Measurements from ENCODE around the gene NUDT4B. TPM values are rescaled to one million over a fixed set of nuclear protein-coding genes. Genes with fewer than 3 reads are reported as not detected.
"Not testable (repeated sequence)": the region's sequence is repeated elsewhere in the genome, so short reads cannot be mapped to it uniquely, and the experiment has no call there.

The NUDT4B gene
- total and polyA plus RNA-seq, 2 donors, result 3.7 to 4.4 TPM

GRCh38 chr1:148724872-148725271, 23.7 kb upstream of the NUDT4B start:
- WGBS, result no CpG with 5 or more reads among the region's 3 CpGs
- H3K27ac ChIP-seq (ENCODE audit: low read depth); DNase-seq (ENCODE audit: extremely low spot score); H3K4me1 ChIP-seq (ENCODE audit: insufficient read depth); H3K4me3 ChIP-seq (ENCODE audit: low read depth, low read length); H3K36me3 ChIP-seq (ENCODE audit: insufficient read depth): not testable (repeated sequence)

GRCh38 chr1:148727862-148728261, 20.7 kb upstream of the NUDT4B start:
- DNase-seq (ENCODE audit: extremely low spot score); H3K27ac ChIP-seq (ENCODE audit: low read depth); H3K4me1 ChIP-seq (ENCODE audit: insufficient read depth); H3K36me3 ChIP-seq (ENCODE audit: insufficient read depth); H3K4me3 ChIP-seq (ENCODE audit: low read depth, low read length): not testable (repeated sequence)
- WGBS, result no CpG with 5 or more reads among the region's 2 CpGs

DNA sequence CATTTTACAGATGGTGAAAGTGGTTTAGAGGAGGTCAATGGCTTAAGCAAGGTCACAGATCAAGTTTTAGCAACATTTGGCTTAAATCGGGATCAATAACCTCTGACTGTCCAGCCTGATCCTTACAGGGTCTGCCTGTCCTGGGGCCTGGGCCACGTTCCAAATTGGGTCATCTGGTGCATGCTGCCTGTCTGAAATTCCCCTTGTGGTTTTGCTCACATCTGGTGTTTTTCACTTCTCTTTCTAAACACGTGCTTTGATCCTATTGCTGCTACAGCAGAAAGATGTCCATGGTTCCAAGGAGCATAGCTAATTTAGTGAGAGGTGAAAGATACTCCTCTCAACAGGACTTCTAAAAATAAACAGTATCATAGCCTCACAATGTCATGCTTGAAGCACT, 19.4 kb upstream of the NUDT4B start:
- not testable (repeated sequence) for H3K4me3 ChIP-seq (ENCODE audit: low read depth, low read length)

GRCh38 chr1:148729541-148729940, 19.0 kb upstream of the NUDT4B start:
- not testable (repeated sequence) for DNase-seq (ENCODE audit: extremely low spot score); H3K27ac ChIP-seq (ENCODE audit: low read depth); H3K4me1 ChIP-seq (ENCODE audit: insufficient read depth); H3K4me3 ChIP-seq (ENCODE audit: low read depth, low read length); H3K36me3 ChIP-seq (ENCODE audit: insufficient read depth)
- WGBS, result no CpG with 5 or more reads among the region's 2 CpGs

More for the DNA sequence above, 19.4 kb upstream of the NUDT4B start:
- H3K4me1 ChIP-seq (ENCODE audit: insufficient read depth); H3K27ac ChIP-seq (ENCODE audit: low read depth); H3K36me3 ChIP-seq (ENCODE audit: insufficient read depth); DNase-seq (ENCODE audit: extremely low spot score): not testable (repeated sequence)
- no CpG with 5 or more reads among the region's 3 CpGs for WGBS

DNA sequence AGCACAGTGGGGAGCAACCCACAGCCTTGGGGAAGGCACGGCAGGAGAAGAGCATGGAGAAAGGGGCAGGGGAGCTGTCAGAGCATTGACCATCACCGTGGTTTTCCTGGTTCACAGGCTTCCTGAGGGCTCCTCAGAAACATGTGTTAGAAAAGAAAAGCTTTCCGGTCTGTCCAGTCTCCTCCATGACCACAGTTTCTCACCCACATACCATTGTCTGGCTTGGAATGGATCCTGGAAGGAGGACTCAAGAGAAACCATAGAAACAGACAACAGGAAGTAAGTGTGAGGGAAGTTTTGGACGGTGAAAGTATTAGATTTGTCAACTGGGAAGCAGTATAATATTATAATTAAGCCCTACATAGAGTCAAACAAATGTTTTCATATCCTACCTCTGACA, 16.3 kb upstream of the NUDT4B start:
- DNase-seq (ENCODE audit: extremely low spot score); H3K4me1 ChIP-seq (ENCODE audit: insufficient read depth); H3K4me3 ChIP-seq (ENCODE audit: low read depth, low read length); H3K27ac ChIP-seq (ENCODE audit: low read depth); H3K36me3 ChIP-seq (ENCODE audit: insufficient read depth): not testable (repeated sequence)
- no CpG with 5 or more reads among the region's 4 CpGs for WGBS

- H3K4me3 ChIP-seq (ENCODE audit: low read depth, low read length); DNase-seq (ENCODE audit: extremely low spot score); H3K36me3 ChIP-seq (ENCODE audit: insufficient read depth); H3K27ac ChIP-seq (ENCODE audit: low read depth); H3K4me1 ChIP-seq (ENCODE audit: insufficient read depth): not testable (repeated sequence)
- WGBS, result no CpG with 5 or more reads among the region's 5 CpGs
Observed at GRCh38 chr1:148733585-148734310, 14.8 kb upstream of the NUDT4B start.

- not testable (repeated sequence) for H3K4me3 ChIP-seq (ENCODE audit: low read depth, low read length); H3K27ac ChIP-seq (ENCODE audit: low read depth); H3K4me1 ChIP-seq (ENCODE audit: insufficient read depth); DNase-seq (ENCODE audit: extremely low spot score); H3K36me3 ChIP-seq (ENCODE audit: insufficient read depth)
- WGBS, result no CpG with 5 or more reads among the region's 3 CpGs
Observed at GRCh38 chr1:148734311-148734662, 14.3 kb upstream of the NUDT4B start.

DNA sequence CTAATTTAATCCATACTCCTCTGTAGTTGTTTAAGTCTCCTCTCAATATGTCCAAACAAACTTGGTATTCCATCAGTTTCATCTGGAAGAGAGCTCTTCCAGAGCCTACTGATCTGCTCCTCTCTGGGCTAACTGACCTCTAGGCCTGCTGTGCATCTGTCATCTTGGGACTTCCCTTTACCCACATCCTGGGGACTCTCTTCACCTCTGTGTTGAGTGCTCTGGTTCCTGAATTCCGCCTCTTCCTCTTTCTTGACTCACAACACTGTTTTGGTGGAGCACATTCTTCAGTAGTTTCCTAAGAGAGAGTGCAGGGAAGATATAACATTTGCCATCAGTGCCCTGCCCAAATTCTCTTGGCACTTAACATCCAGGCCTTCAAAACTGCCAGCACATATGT, 13.0 kb upstream of the NUDT4B start:
- not testable (repeated sequence) for H3K36me3 ChIP-seq (ENCODE audit: insufficient read depth); DNase-seq (ENCODE audit: extremely low spot score); H3K27ac ChIP-seq (ENCODE audit: low read depth); H3K4me1 ChIP-seq (ENCODE audit: insufficient read depth); H3K4me3 ChIP-seq (ENCODE audit: low read depth, low read length)
- WGBS, result no CpG with 5 or more reads among the region's 1 CpG

DNA sequence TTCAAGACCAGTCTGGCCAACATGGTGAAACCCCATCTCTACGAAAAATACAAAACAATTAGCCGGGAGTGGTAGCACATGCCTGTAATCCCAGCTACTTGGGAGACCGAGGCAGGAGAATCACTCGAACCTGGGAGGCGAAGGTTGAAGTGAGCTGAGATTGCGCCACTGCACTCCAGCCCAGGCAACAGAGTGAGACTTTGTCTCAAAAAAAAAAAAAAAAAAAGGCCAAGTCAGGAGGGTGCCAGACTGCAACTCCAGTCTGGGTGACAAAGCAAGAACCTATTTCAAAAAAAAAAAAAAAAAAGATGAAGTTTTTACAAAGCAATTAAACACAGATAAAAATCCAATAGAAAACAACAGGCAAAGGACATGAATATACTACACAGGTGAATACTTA, 9.9 kb upstream of the NUDT4B start:
- not testable (repeated sequence) for DNase-seq (ENCODE audit: extremely low spot score); H3K4me3 ChIP-seq (ENCODE audit: low read depth, low read length); H3K4me1 ChIP-seq (ENCODE audit: insufficient read depth); H3K36me3 ChIP-seq (ENCODE audit: insufficient read depth); H3K27ac ChIP-seq (ENCODE audit: low read depth)
- no CpG with 5 or more reads among the region's 6 CpGs for WGBS

DNA sequence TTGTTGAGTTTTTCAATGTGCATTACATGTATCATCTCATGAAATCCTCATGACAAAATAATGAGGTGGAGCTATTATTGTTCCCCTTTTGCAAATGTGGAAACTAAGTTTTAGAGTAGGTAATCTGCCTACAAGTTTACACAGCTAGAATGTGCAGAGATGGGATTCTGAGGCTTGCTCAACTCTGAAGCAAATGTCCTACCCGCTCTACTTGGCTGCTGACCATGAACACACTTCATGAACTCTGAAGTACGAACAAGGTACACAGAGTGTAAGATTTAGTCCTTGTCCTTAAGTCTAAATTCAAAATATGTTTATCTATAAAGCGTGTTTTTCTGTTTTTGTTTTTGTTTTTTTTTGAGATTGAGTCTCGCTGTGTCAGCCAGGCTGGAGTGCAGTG, 5.4 kb upstream of the NUDT4B start:
- WGBS, result no CpG with 5 or more reads among the region's 4 CpGs
- DNase-seq (ENCODE audit: extremely low spot score), result not testable (repeated sequence)

GRCh38 chr1:148743726-148744720, 4.6 kb upstream of the NUDT4B start:
- H3K4me1 ChIP-seq (ENCODE audit: insufficient read depth); H3K27ac ChIP-seq (ENCODE audit: low read depth); H3K36me3 ChIP-seq (ENCODE audit: insufficient read depth); H3K4me3 ChIP-seq (ENCODE audit: low read depth, low read length); DNase-seq (ENCODE audit: extremely low spot score): not testable (repeated sequence)
- no CpG with 5 or more reads among the region's 9 CpGs for WGBS

More for the DNA sequence above, 5.4 kb upstream of the NUDT4B start:
- not testable (repeated sequence) for H3K36me3 ChIP-seq (ENCODE audit: insufficient read depth); H3K4me3 ChIP-seq (ENCODE audit: low read depth, low read length); H3K4me1 ChIP-seq (ENCODE audit: insufficient read depth); H3K27ac ChIP-seq (ENCODE audit: low read depth)

- not testable (repeated sequence) for H3K4me1 ChIP-seq (ENCODE audit: insufficient read depth); H3K36me3 ChIP-seq (ENCODE audit: insufficient read depth); H3K4me3 ChIP-seq (ENCODE audit: low read depth, low read length); DNase-seq (ENCODE audit: extremely low spot score); H3K27ac ChIP-seq (ENCODE audit: low read depth)
- no CpG with 5 or more reads among the region's 5 CpGs for WGBS
Observed at GRCh38 chr1:148749335-148749681, 734 bp downstream of the NUDT4B start.

DNA sequence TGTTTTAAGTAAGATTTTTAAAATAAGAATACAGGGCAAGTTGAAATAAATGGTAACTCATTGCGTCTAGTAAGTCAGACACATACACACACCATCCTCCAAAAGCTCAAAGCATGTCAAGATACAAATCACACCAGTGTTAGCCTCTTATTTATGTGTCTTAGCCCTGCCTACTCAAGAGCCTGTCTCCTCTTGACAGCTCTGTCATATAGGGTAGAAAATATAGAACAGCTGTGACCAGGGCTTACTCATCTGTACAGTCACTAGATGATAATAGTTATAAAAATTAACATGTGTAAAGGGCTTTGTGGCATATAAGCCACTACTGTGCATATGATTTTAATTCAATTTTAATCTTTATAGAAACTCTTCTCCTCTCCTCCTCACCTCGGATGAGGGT, 7.7 kb downstream of the NUDT4B start:
- H3K27ac ChIP-seq (ENCODE audit: low read depth); H3K4me3 ChIP-seq (ENCODE audit: low read depth, low read length); H3K4me1 ChIP-seq (ENCODE audit: insufficient read depth); H3K36me3 ChIP-seq (ENCODE audit: insufficient read depth); DNase-seq (ENCODE audit: extremely low spot score): not testable (repeated sequence)
- no CpG with 5 or more reads among the region's 2 CpGs for WGBS

GRCh38 chr1:148757446-148757845, 8.9 kb downstream of the NUDT4B start:
- not testable (repeated sequence) for H3K36me3 ChIP-seq (ENCODE audit: insufficient read depth); H3K27ac ChIP-seq (ENCODE audit: low read depth); H3K4me1 ChIP-seq (ENCODE audit: insufficient read depth); H3K4me3 ChIP-seq (ENCODE audit: low read depth, low read length); DNase-seq (ENCODE audit: extremely low spot score)

Data from urinary bladder (tissue), 4 donors.